ENCODE results near the gene MYO1G.

Gene MYO1G

GRCh38 chr7:44990109-44991023 is 11.6 kb upstream of the MYO1G start:
- Histone ChIP-seq H3K4me3 (ENCODE audit: low read depth in 1 of 2, low read length in 2 of 2) (no peak overlapping the region), H3K27ac (ENCODE audit: low read length) (no peak overlapping the region), H4K20me1 (ENCODE audit: insufficient read depth, low read length) (peaks cover 8% of the 10 kb centered on the region; the same call in 1 of the 2 replicates), H3K79me2 (ENCODE audit: insufficient read depth, low read length) (peaks cover 20% of the 10 kb centered on the region), H3K4me2 (ENCODE audit: insufficient read depth, low read length) (no peak overlapping the region), H3K9ac (ENCODE audit: low read depth, low read length) (no peak overlapping the region), H3K4me1 (ENCODE audit: insufficient read depth, low read length) (peaks cover 26% of the 10 kb centered on the region), H3K9me3 (ENCODE audit: insufficient read depth, low read length, severe bottlenecking) (no peaks in the 10 kb centered on the region), H3K27me3 (ENCODE audit: insufficient read depth, low read length, poor library complexity) (no peaks in the 10 kb centered on the region), H2AFZ (ENCODE audit: low read depth, low read length) (no peak overlapping the region), H3K36me3 (ENCODE audit: insufficient read depth, low read length) (peaks cover 8% of the 10 kb centered on the region)
- DNase-seq, result no peak
- TF ChIP-seq EZH2 (IDR thresholded peaks at IDR 0.05; ENCODE audit: borderline replicate concordance, low read depth, low read length, severe bottlenecking) (no peak), CTCF (IDR thresholded peaks at IDR 0.05; ENCODE audit: borderline replicate concordance, extremely low read depth, low read length, poor library complexity, severe bottlenecking) (no peak)
- no peak for ATAC-seq (ENCODE audit: insufficient read depth, low read depth)

GRCh38 chr7:44989132-44989531 is 10.3 kb upstream of the MYO1G start:
- TF ChIP-seq EZH2 (IDR thresholded peaks at IDR 0.05; ENCODE audit: borderline replicate concordance, low read depth, low read length, severe bottlenecking) (no peak), CTCF (IDR thresholded peaks at IDR 0.05; ENCODE audit: borderline replicate concordance, extremely low read depth, low read length, poor library complexity, severe bottlenecking) (no peak)
- Histone ChIP-seq H3K27me3 (ENCODE audit: insufficient read depth, low read length, poor library complexity) (no peaks in the 10 kb centered on the region), H3K36me3 (ENCODE audit: insufficient read depth, low read length) (peaks cover 21% of the 10 kb centered on the region), H3K79me2 (ENCODE audit: insufficient read depth, low read length) (peaks cover 32% of the 10 kb centered on the region), H3K9ac (ENCODE audit: low read depth, low read length) (no peak overlapping the region), H4K20me1 (ENCODE audit: insufficient read depth, low read length) (peaks cover 20% of the 10 kb centered on the region), H2AFZ (ENCODE audit: low read depth, low read length) (no peak overlapping the region), H3K27ac (ENCODE audit: low read length) (no peak overlapping the region), H3K4me3 (ENCODE audit: low read depth in 1 of 2, low read length in 2 of 2) (no peak overlapping the region), H3K4me1 (ENCODE audit: insufficient read depth, low read length) (peaks cover 31% of the 10 kb centered on the region), H3K4me2 (ENCODE audit: insufficient read depth, low read length) (no peak overlapping the region), H3K9me3 (ENCODE audit: insufficient read depth, low read length, severe bottlenecking) (no peaks in the 10 kb centered on the region)
- ATAC-seq (ENCODE audit: insufficient read depth, low read depth), result no peak
- no peak for DNase-seq

- no peaks in the 10 kb centered on the region for H3K9me3 ChIP-seq (ENCODE audit: insufficient read depth, low read length, severe bottlenecking)
- H3K4me2 ChIP-seq (ENCODE audit: insufficient read depth, low read length), result no peak overlapping the region
- DNase-seq, result no peak
- peaks cover 35% of the 10 kb centered on the region for H3K4me1 ChIP-seq (ENCODE audit: insufficient read depth, low read length)
- no peak overlapping the region for H3K27ac ChIP-seq (ENCODE audit: low read length)
- peaks cover 36% of the 10 kb centered on the region for H3K79me2 ChIP-seq (ENCODE audit: insufficient read depth, low read length)
- H3K4me3 ChIP-seq (ENCODE audit: low read depth in 1 of 2, low read length in 2 of 2), result no peak overlapping the region
- H4K20me1 ChIP-seq (ENCODE audit: insufficient read depth, low read length), result peaks cover 24% of the 10 kb centered on the region
- no peak for ATAC-seq (ENCODE audit: insufficient read depth, low read depth)
- TF ChIP-seq EZH2 (IDR thresholded peaks at IDR 0.05; ENCODE audit: borderline replicate concordance, low read depth, low read length, severe bottlenecking) (no peak), CTCF (IDR thresholded peaks at IDR 0.05; ENCODE audit: borderline replicate concordance, extremely low read depth, low read length, poor library complexity, severe bottlenecking) (no peak)
- no peak overlapping the region for H3K9ac ChIP-seq (ENCODE audit: low read depth, low read length)
- H2AFZ ChIP-seq (ENCODE audit: low read depth, low read length), result no peak overlapping the region
- peaks cover 25% of the 10 kb centered on the region for H3K36me3 ChIP-seq (ENCODE audit: insufficient read depth, low read length)
- H3K27me3 ChIP-seq (ENCODE audit: insufficient read depth, low read length, poor library complexity), result no peaks in the 10 kb centered on the region
These were observed 9.9 kb upstream of the MYO1G start for GRCh38 chr7:44988701-44989100.

All from DND-41 (cell line).